ENCODE measurements around the gene SIRT7. TPM values are rescaled to one million over a fixed set of nuclear protein-coding genes. Genes with fewer than 3 reads are reported as not detected.
A peak's percentile ranks its signal among the peaks of the same experiment; 100 is the strongest.

Gene SIRT7
- total RNA-seq, 2 donors from 2014 or later: 11.8 to 13.1 TPM

- DNase-seq (ENCODE audit: low spot score): no peak
- intact Hi-C loops (cut with DNase I): no loop called here
Measured at GRCh38 chr17:81934850-81935708, 17.1 kb upstream of the SIRT7 start.

- intact Hi-C loops (cut with DNase I): no loop called here
- no peak for DNase-seq (ENCODE audit: low spot score)
Measured at GRCh38 chr17:81934098-81934757, 16.3 kb upstream of the SIRT7 start.

- intact Hi-C loops (cut with DNase I): no loop called here
- no peak for DNase-seq (ENCODE audit: low spot score)
Measured at GRCh38 chr17:81933178-81933699, 15.3 kb upstream of the SIRT7 start.

- DNase-seq (ENCODE audit: low spot score): no peak
- intact Hi-C loops (cut with DNase I): no loop called here
Measured at GRCh38 chr17:81932333-81932983, 14.5 kb upstream of the SIRT7 start.

GRCh38 chr17:81931557-81932332, 13.8 kb upstream of the SIRT7 start:
- DNase-seq (ENCODE audit: low spot score): no peak
- intact Hi-C loops (cut with DNase I): no loop called here

GRCh38 chr17:81931189-81931556, 13.2 kb upstream of the SIRT7 start:
- intact Hi-C loops (cut with DNase I): no loop called here
- DNase-seq (ENCODE audit: low spot score): no peak

GRCh38 chr17:81930142-81931125, 12.5 kb upstream of the SIRT7 start:
- DNase-seq (ENCODE audit: low spot score): no peak
- intact Hi-C loops (cut with DNase I): no loop called here

- intact Hi-C loops (cut with DNase I): no loop called here
- no peak for DNase-seq (ENCODE audit: low spot score)
Measured at GRCh38 chr17:81929253-81930141, 11.5 kb upstream of the SIRT7 start.

- intact Hi-C loops (cut with DNase I): no loop called here
- no peak for DNase-seq (ENCODE audit: low spot score)
Measured at GRCh38 chr17:81928544-81929252, 10.7 kb upstream of the SIRT7 start.

- peak; percentile 98 for DNase-seq (ENCODE audit: low spot score)
- intact Hi-C loops (cut with DNase I): no loop called here
Measured at GRCh38 chr17:81927653-81928543, 9.9 kb upstream of the SIRT7 start, which contains the start of gene MAFG. MAFG (minus strand) TSS chr17:81927735; CDS start chr17:81923185, 4,550 bp downstream.

- DNase-seq (ENCODE audit: low spot score): no peak
- intact Hi-C loops (cut with DNase I): no loop called here
Measured at GRCh38 chr17:81927152-81927652, 9.2 kb upstream of the SIRT7 start.

GRCh38 chr17:81926451-81927151, 8.6 kb upstream of the SIRT7 start:
- intact Hi-C loops (cut with DNase I): no loop called here
- peak; percentile 93 for DNase-seq (ENCODE audit: low spot score)

- no peak for DNase-seq (ENCODE audit: low spot score)
- intact Hi-C loops (cut with DNase I): no loop called here
Measured at GRCh38 chr17:81925860-81926450, 8.0 kb upstream of the SIRT7 start.
